Glutamatergic neuron (in vitro differentiated cells): ENCODE measurements around the gene KCNQ1. TPM values are rescaled to one million over a fixed set of nuclear protein-coding genes. Genes with fewer than 3 reads are reported as not detected.

Experiments
- DNase-seq: peaks from one replicate; pipeline ENCODE4 v3.0.0; 2022
- H3K27ac Mint-ChIP-seq: one replicate; pipeline ENCODE4 v1.8.0; 2020; ENCODE audit warnings: mild to moderate bottlenecking, mixed read lengths, inconsistent platforms; ENCODE audit not compliant: unreplicated experiment
- H3K27me3 Mint-ChIP-seq: one replicate; pipeline ENCODE4 v1.8.0; 2020; ENCODE audit warnings: mild to moderate bottlenecking, moderate library complexity, mixed read lengths, inconsistent platforms; ENCODE audit not compliant: unreplicated experiment
- H3K36me3 Mint-ChIP-seq: one replicate; pipeline ENCODE4 v1.8.0; 2020; ENCODE audit warnings: mild to moderate bottlenecking, mixed read lengths, inconsistent platforms; ENCODE audit not compliant: unreplicated experiment
- H3K4me1 Mint-ChIP-seq: one replicate; pipeline ENCODE4 v1.8.0; 2020; ENCODE audit warnings: mild to moderate bottlenecking, low read depth, mixed read lengths, inconsistent platforms; ENCODE audit not compliant: unreplicated experiment
- H3K4me3 Mint-ChIP-seq: one replicate; pipeline ENCODE4 v1.8.0; 2020; ENCODE audit warnings: mild to moderate bottlenecking, mixed read lengths, inconsistent platforms; ENCODE audit not compliant: unreplicated experiment
- H3K9me3 Mint-ChIP-seq: one replicate; pipeline ENCODE4 v1.8.0; 2020; ENCODE audit warnings: mild to moderate bottlenecking, moderate library complexity, mixed read lengths, inconsistent platforms; ENCODE audit not compliant: unreplicated experiment
- total RNA-seq: library from RNA; stranded (reverse); fragmentation: NEBNext Ultra II Directional; extraction: Animal tissue kit (Norgen Biotek cat#: 25700); gene quantifications from one replicate; pipeline ENCODE4 v1.2.1, GENCODE V29; 2021; ENCODE audit not compliant: unreplicated experiment
- TF ChIP-seq, protein P1 (sequence below): fragments of 200-600 bp; sonication (generic); IDR thresholded peaks from one replicate; pipeline ENCODE4 v1.5.0; 2021; ENCODE audit not compliant: partially characterized antibody, unreplicated experiment

KCNQ1 gene
- total RNA-seq, 1 donor from 2014 or later: 0.44 TPM

DNA sequence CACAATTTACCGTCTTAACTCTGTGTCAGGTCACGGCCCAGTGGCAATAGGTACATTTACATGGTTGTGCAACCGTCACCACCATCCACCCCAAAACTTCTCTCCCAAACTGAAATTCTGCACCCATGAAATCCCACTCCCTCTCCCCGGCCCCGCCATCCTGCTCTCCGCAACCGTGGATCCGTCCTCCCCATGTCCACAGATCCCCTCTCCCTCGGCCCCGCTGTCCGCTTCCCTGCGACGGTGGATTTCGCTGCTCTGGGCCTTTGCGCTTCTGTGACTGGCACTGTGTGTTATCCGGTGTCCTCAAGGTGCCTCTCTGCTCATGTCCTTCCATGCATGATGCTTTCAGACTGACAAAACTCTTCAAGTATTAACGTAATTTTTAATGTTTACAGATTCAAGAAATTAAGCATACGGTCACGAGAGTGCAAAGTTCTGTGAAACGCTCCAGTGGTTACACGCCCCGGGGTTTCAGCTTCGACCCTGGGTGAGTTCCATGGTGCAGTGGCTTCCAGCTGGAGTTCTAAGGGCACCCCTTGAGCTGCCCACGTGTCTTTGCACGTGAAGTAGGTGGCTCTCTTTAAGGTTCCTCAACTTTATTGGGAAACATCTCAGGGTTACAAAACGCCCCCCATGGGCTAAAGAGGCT, 76.4 kb downstream of the KCNQ1 start:
- no peaks in the 10 kb centered on the region for H3K9me3 Mint-ChIP-seq
- no peak overlapping the region for H3K4me3 Mint-ChIP-seq
- no peak overlapping the region for H3K27ac Mint-ChIP-seq
- DNase-seq: peak; percentile 13
- H3K4me1 Mint-ChIP-seq: peaks cover 1% of the 10 kb centered on the region
- peaks cover 5% of the 10 kb centered on the region for H3K36me3 Mint-ChIP-seq
- peaks cover 9% of the 10 kb centered on the region for H3K27me3 Mint-ChIP-seq
- TF ChIP-seq, protein P1, sequence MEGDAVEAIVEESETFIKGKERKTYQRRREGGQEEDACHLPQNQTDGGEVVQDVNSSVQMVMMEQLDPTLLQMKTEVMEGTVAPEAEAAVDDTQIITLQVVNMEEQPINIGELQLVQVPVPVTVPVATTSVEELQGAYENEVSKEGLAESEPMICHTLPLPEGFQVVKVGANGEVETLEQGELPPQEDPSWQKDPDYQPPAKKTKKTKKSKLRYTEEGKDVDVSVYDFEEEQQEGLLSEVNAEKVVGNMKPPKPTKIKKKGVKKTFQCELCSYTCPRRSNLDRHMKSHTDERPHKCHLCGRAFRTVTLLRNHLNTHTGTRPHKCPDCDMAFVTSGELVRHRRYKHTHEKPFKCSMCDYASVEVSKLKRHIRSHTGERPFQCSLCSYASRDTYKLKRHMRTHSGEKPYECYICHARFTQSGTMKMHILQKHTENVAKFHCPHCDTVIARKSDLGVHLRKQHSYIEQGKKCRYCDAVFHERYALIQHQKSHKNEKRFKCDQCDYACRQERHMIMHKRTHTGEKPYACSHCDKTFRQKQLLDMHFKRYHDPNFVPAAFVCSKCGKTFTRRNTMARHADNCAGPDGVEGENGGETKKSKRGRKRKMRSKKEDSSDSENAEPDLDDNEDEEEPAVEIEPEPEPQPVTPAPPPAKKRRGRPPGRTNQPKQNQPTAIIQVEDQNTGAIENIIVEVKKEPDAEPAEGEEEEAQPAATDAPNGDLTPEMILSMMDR: no peak

DNA sequence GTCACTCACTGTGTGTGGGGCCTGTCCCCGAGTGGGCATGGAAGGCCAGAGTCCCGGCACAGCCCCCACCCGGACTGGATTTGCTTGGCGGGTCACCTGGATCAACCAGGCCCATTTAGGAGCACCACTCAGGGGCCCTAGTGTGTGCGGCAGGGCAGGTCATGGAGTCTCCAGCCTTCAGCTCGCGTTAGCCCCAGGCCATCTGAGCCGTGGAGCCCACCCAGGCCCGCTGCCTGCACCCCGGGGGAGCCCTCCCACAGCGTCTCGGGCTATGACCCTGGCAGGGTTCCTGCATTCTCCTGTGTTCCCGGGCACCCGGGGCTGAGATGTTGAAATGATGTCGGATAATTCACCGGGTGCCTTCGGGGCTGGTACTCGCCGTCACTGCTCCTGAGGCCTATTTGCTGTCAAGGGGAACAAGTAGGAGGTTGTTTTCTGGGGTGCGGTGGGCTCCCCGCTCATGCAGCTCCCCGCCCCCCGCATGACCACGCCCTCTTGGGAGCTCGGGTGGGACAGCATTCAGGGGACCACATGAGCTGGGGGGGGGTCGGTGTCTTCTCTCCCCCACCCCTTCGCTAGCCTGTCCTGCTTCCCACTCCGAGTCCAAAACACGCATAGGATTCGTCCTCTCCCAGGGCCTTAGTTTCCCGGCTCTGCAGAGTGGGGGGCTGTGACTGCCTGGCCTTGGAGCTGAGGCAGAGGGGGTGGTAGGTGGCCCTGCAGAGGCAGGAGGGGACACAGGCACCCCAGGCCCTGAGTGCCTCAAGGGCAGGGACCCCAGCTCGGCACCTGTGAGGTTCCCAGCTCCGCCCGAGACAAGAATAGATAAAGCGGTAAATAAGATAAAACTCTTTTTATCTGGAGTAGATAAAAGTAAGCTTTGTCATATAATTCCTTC, 77.2 kb downstream of the KCNQ1 start:
- Mint-ChIP-seq H3K4me3 (no peak overlapping the region), H3K9me3 (no peaks in the 10 kb centered on the region)

DNA sequence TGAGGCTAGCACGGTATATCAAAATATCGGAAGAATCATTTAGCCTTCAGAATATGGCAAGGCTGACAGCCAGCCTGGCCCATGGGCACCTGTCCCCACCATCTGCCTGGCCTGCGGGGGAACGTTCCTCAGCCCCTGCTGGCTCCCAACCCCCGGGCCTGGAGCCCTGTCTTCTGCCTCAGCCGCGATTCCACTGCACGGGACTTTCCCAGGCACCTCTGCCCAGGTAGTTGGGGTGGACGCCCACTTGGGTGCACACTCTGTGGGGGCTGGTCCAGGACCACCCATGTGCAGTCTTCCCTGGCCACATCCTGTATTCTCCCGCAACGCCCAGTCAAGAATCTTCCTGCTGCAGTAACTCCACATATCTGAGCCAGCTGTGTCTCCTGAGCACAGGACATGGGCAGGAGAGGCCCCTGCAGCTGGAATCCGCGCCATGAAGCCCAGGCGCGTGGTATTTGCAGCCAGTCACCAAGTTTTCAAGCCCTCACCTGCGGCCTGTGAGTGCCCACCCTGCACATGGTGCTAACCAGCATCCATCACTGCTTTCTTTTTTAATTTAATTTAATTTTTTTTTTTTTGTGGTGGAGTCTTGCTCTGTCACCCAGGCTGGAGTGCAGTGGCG, 77.9 kb downstream of the KCNQ1 start:
- Mint-ChIP-seq H3K27me3 (peaks cover 9% of the 10 kb centered on the region), H3K27ac (no peak overlapping the region), H3K4me1 (peaks cover 1% of the 10 kb centered on the region), H3K4me3 (no peak overlapping the region), H3K36me3 (peaks cover 5% of the 10 kb centered on the region), H3K9me3 (no peaks in the 10 kb centered on the region)
- DNase-seq: peak; percentile 29
- TF ChIP-seq, protein P1: no peak

More for the DNA sequence above, 77.2 kb downstream of the KCNQ1 start:
- Mint-ChIP-seq H3K27me3 (peaks cover 9% of the 10 kb centered on the region), H3K27ac (no peak overlapping the region), H3K36me3 (peaks cover 5% of the 10 kb centered on the region), H3K4me1 (peaks cover 1% of the 10 kb centered on the region)
- TF ChIP-seq, protein P1: no peak
- peak; percentile 12 for DNase-seq

DNA sequence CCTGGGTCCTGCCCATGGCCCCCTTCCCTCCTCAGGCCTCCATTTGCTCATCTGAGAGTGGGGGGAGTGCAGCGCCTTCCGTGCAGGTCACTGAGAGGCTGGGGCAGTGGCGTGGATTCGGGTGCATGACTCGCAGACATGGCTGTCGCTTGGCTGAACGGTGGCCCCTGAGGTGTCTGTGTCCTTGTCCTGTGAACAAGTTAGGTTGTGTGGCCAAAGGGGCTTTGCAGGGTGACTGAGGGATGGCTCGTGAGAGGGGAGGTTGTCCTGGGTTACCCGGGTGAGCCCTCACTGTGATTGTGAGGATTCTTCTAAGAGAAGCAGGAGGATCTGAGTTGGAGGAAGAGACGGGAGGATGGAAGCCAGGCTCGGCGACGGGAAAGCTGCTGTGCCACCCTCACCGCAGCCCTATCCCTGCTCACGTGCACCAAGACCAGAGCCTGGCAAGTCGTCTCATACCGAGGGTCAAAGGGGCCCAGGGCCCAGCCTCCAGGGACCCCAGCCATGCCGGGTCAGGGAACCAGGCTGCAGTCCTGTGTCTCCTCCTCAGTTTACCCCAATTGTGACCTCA, 79.1 kb downstream of the KCNQ1 start:
- Mint-ChIP-seq H3K27ac (no peak overlapping the region), H3K4me3 (no peak overlapping the region), H3K9me3 (no peaks in the 10 kb centered on the region), H3K36me3 (peaks cover 5% of the 10 kb centered on the region), H3K27me3 (peaks cover 13% of the 10 kb centered on the region), H3K4me1 (peaks cover 1% of the 10 kb centered on the region)
- peak; percentile 10 for DNase-seq
- TF ChIP-seq, protein P1: no peak
